WTC11 (cell line): ENCODE measurements around the gene MPP2. TPM values are rescaled to one million over a fixed set of nuclear protein-coding genes. Genes with fewer than 3 reads are reported as not detected.

ENCODE experiments used
- ATAC-seq: fragments of 200-7000 bp; cut with Tn5 transposase; 2 replicates; pipeline ENCODE4 v1.10.0; 2021; ENCODE audit warnings: mild to moderate bottlenecking, moderate library complexity
- CTCF ChIA-PET: fragments of 300-600 bp; sonication (Branson Sonifier 250); formaldehyde crosslinking; loops from one replicate; lab custom pipeline; 2021; ENCODE audit warnings: antibody characterized with exemption; lab: Charles Lee
- POLR2A ChIA-PET: fragments of 350-600 bp; sonication (Branson Sonifier 250); formaldehyde crosslinking; loops from one replicate; lab custom pipeline; 2021; ENCODE audit warnings: antibody characterized with exemption; lab: Charles Lee
- DNase-seq: peaks from one replicate; pipeline ENCODE4 v3.0.0; 2021; ENCODE audit warnings: low spot score
- H3K27ac Mint-ChIP-seq: 2 replicates; pipeline ENCODE4 v1.8.0; 2021; ENCODE audit warnings: mixed read lengths
- H3K27me3 Mint-ChIP-seq: 2 replicates; pipeline ENCODE4 v1.8.0; 2021; ENCODE audit warnings: low read depth, mild to moderate bottlenecking, moderate library complexity, mixed read lengths
- H3K36me3 Mint-ChIP-seq: 2 replicates; pipeline ENCODE4 v1.8.0; 2021; ENCODE audit warnings: mixed read lengths
- H3K4me1 Mint-ChIP-seq: 2 replicates; pipeline ENCODE4 v1.8.0; 2022; ENCODE audit warnings: mixed read lengths
- H3K4me3 Mint-ChIP-seq: 2 replicates; pipeline ENCODE4 v1.8.0; 2021; ENCODE audit warnings: mild to moderate bottlenecking, moderate library complexity, mixed read lengths
- H3K9me3 Mint-ChIP-seq: 2 replicates; pipeline ENCODE4 v1.8.0; 2021; ENCODE audit warnings: mixed read lengths
- ESRRA ChIP-seq: sonication (generic); formaldehyde crosslinking; IDR thresholded peaks from 2 replicates; pipeline ENCODE4 v1.8.1; 2022; ENCODE audit warnings: mild to moderate bottlenecking, missing genetic modification reagents, borderline replicate concordance
- GTF2I ChIP-seq: fragments of 250-450 bp; sonication (Bioruptor Pico); conservative IDR thresholded peaks from 2 replicates; pipeline ENCODE4 v1.4.0; 2021; ENCODE audit warnings: mild to moderate bottlenecking
- KAT7 ChIP-seq: sonication (generic); formaldehyde crosslinking; IDR thresholded peaks from 2 replicates; pipeline ENCODE4 v1.8.1; 2023; ENCODE audit warnings: missing genetic modification reagents, mild to moderate bottlenecking, borderline replicate concordance
- SMAD3 ChIP-seq: sonication (generic); formaldehyde crosslinking; IDR thresholded peaks from 2 replicates; pipeline ENCODE4 v1.8.0; 2022; ENCODE audit warnings: missing genetic modification reagents, mild to moderate bottlenecking, borderline replicate concordance
- SMAD4 ChIP-seq: sonication (generic); formaldehyde crosslinking; IDR thresholded peaks from 2 replicates; pipeline ENCODE4 v1.8.0; 2022; ENCODE audit warnings: mild to moderate bottlenecking, missing genetic modification reagents
- SOX15 ChIP-seq: fragments of 250-450 bp; sonication (Bioruptor Pico); IDR thresholded peaks from 2 replicates; pipeline ENCODE4 v1.9.0; 2021; ENCODE audit warnings: mild to moderate bottlenecking
- TEAD4 ChIP-seq: sonication (generic); formaldehyde crosslinking; IDR thresholded peaks from 2 replicates; pipeline ENCODE4 v1.8.0; 2022; ENCODE audit warnings: mild to moderate bottlenecking, missing genetic modification reagents
- total RNA-seq: library from RNA; stranded (reverse); gene quantifications from 3 replicates; pipeline ENCODE4 v1.2.3, GENCODE V29; 2021
- TF ChIP-seq, protein P1 (sequence below): fragments of 250-450 bp; sonication (Bioruptor Pico); IDR thresholded peaks from 2 replicates; pipeline ENCODE4 v1.8.0; 2021; ENCODE audit warnings: mild to moderate bottlenecking
- TF ChIP-seq, protein P2 (sequence below): sonication (generic); formaldehyde crosslinking; IDR thresholded peaks from 2 replicates; pipeline ENCODE4 v1.8.1; 2022; ENCODE audit warnings: mild to moderate bottlenecking, moderate library complexity, missing genetic modification reagents
- TF ChIP-seq, protein P3 (sequence below): sonication (generic); formaldehyde crosslinking; IDR thresholded peaks from 2 replicates; pipeline ENCODE4 v1.8.0; 2022; ENCODE audit warnings: missing genetic modification reagents
- TF ChIP-seq, protein P4 (sequence below): sonication (generic); formaldehyde crosslinking; IDR thresholded peaks from 2 replicates; pipeline ENCODE4 v1.8.1; 2022; ENCODE audit warnings: mild to moderate bottlenecking, missing genetic modification reagents, moderate library complexity, borderline replicate concordance
- TF ChIP-seq, protein P5 (sequence below): sonication (generic); formaldehyde crosslinking; conservative IDR thresholded peaks from 2 replicates; pipeline ENCODE4 v1.8.1; 2022; ENCODE audit warnings: mild to moderate bottlenecking, missing genetic modification reagents
- TF ChIP-seq, protein P6 (sequence below): sonication (generic); formaldehyde crosslinking; IDR thresholded peaks from 2 replicates; pipeline ENCODE4 v1.8.1; 2022; ENCODE audit warnings: low read depth, mild to moderate bottlenecking, moderate library complexity, missing genetic modification reagents, borderline replicate concordance
- TF ChIP-seq, protein P7 (sequence below): fragments of 250-450 bp; sonication (Bioruptor Pico); IDR thresholded peaks from 2 replicates; pipeline ENCODE4 v1.9.0; 2021; ENCODE audit warnings: mild to moderate bottlenecking
- TF ChIP-seq, protein P8 (sequence below): sonication (generic); formaldehyde crosslinking; IDR thresholded peaks from 2 replicates; pipeline ENCODE4 v1.8.1; 2023; ENCODE audit warnings: mild to moderate bottlenecking, missing genetic modification reagents
- TF ChIP-seq, protein P9 (sequence below): sonication (generic); formaldehyde crosslinking; IDR thresholded peaks from 2 replicates; pipeline ENCODE4 v1.8.0; 2022; ENCODE audit warnings: mild to moderate bottlenecking, missing genetic modification reagents
- TF ChIP-seq, protein P10 (sequence below): sonication (generic); formaldehyde crosslinking; IDR thresholded peaks from 2 replicates; pipeline ENCODE4 v1.8.1; 2022; ENCODE audit warnings: low read depth, missing genetic modification reagents, borderline replicate concordance

Gene MPP2
- total RNA-seq, 1 experiment from 2014 or later: 29.3 TPM

DNA sequence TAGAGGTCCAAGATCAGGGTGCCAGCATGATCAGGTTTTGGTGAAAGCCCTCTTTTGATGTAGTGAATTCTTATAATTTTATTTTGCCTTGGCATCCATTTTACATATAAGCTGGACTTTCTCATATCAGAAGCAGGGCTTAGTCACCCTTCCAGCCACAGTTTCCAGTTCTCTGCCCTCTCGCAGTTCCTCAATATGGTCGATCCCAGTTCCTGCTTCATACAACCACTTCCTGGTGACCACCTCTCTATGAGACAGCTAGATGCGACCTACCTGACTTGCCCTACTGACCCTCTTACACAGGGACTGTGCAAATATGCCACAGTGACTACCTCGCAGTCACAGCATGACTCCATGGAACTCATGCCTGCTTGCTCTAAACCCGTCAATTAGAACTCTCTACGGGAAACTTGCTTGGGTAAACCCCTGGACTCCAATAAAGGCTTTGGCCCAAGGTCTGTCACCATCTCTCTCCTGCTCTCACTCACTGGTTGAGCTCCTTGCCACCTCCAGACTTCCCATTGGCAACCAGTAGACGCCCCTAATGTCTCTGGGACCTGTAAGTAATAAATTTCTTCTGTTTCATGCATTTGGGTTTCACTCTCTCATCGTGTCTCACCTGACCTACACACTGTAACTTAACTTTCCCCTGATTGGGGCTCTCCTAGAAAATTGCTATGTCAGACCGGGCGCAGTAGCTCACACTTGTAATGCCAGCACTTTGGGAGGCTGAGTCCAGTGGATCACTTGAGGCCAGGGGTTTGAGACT lies 38.9 kb downstream of the MPP2 start:
- no peak overlapping the region for H3K4me3 Mint-ChIP-seq
- ATAC-seq (no peak), DNase-seq (no peak)
- POLR2A ChIA-PET: no interaction called here
- H3K9me3 Mint-ChIP-seq: no peaks in the 10 kb centered on the region
- H3K27me3 Mint-ChIP-seq: peaks cover 16% of the 10 kb centered on the region
- no peaks in the 10 kb centered on the region for H3K36me3 Mint-ChIP-seq
- H3K4me1 Mint-ChIP-seq: peaks cover 9% of the 10 kb centered on the region
- H3K27ac Mint-ChIP-seq: no peak overlapping the region
- CTCF ChIA-PET: interaction anchor here (3.7 kb wide), 1 partner anchor 11 kb away, joined by 14 read pairs; no protein-coding TSS in a partner anchor
- TF ChIP-seq, protein P1, sequence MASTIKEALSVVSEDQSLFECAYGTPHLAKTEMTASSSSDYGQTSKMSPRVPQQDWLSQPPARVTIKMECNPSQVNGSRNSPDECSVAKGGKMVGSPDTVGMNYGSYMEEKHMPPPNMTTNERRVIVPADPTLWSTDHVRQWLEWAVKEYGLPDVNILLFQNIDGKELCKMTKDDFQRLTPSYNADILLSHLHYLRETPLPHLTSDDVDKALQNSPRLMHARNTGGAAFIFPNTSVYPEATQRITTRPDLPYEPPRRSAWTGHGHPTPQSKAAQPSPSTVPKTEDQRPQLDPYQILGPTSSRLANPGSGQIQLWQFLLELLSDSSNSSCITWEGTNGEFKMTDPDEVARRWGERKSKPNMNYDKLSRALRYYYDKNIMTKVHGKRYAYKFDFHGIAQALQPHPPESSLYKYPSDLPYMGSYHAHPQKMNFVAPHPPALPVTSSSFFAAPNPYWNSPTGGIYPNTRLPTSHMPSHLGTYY (CRISPR knock-in tag): no peak
- no peak for TF ChIP-seq SMAD4
- TF ChIP-seq ESRRA (CRISPR knock-in tag): no peak
- TF ChIP-seq KAT7: no peak
- TF ChIP-seq, protein P2, sequence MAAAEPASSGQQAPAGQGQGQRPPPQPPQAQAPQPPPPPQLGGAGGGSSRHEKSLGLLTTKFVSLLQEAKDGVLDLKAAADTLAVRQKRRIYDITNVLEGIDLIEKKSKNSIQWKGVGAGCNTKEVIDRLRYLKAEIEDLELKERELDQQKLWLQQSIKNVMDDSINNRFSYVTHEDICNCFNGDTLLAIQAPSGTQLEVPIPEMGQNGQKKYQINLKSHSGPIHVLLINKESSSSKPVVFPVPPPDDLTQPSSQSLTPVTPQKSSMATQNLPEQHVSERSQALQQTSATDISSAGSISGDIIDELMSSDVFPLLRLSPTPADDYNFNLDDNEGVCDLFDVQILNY: no peak
- TF ChIP-seq TEAD4 (CRISPR knock-in tag): no peak
- TF ChIP-seq, protein P3, sequence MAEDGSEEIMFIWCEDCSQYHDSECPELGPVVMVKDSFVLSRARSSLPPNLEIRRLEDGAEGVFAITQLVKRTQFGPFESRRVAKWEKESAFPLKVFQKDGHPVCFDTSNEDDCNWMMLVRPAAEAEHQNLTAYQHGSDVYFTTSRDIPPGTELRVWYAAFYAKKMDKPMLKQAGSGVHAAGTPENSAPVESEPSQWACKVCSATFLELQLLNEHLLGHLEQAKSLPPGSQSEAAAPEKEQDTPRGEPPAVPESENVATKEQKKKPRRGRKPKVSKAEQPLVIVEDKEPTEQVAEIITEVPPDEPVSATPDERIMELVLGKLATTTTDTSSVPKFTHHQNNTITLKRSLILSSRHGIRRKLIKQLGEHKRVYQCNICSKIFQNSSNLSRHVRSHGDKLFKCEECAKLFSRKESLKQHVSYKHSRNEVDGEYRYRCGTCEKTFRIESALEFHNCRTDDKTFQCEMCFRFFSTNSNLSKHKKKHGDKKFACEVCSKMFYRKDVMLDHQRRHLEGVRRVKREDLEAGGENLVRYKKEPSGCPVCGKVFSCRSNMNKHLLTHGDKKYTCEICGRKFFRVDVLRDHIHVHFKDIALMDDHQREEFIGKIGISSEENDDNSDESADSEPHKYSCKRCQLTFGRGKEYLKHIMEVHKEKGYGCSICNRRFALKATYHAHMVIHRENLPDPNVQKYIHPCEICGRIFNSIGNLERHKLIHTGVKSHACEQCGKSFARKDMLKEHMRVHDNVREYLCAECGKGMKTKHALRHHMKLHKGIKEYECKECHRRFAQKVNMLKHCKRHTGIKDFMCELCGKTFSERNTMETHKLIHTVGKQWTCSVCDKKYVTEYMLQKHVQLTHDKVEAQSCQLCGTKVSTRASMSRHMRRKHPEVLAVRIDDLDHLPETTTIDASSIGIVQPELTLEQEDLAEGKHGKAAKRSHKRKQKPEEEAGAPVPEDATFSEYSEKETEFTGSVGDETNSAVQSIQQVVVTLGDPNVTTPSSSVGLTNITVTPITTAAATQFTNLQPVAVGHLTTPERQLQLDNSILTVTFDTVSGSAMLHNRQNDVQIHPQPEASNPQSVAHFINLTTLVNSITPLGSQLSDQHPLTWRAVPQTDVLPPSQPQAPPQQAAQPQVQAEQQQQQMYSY (CRISPR knock-in tag): no peak
- no peak for TF ChIP-seq SOX15
- TF ChIP-seq, protein P4, sequence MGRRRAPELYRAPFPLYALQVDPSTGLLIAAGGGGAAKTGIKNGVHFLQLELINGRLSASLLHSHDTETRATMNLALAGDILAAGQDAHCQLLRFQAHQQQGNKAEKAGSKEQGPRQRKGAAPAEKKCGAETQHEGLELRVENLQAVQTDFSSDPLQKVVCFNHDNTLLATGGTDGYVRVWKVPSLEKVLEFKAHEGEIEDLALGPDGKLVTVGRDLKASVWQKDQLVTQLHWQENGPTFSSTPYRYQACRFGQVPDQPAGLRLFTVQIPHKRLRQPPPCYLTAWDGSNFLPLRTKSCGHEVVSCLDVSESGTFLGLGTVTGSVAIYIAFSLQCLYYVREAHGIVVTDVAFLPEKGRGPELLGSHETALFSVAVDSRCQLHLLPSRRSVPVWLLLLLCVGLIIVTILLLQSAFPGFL: no peak
- TF ChIP-seq, protein P5, sequence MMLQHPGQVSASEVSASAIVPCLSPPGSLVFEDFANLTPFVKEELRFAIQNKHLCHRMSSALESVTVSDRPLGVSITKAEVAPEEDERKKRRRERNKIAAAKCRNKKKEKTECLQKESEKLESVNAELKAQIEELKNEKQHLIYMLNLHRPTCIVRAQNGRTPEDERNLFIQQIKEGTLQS (CRISPR knock-in tag): no peak
- no peak for TF ChIP-seq GTF2I
- TF ChIP-seq, protein P6, sequence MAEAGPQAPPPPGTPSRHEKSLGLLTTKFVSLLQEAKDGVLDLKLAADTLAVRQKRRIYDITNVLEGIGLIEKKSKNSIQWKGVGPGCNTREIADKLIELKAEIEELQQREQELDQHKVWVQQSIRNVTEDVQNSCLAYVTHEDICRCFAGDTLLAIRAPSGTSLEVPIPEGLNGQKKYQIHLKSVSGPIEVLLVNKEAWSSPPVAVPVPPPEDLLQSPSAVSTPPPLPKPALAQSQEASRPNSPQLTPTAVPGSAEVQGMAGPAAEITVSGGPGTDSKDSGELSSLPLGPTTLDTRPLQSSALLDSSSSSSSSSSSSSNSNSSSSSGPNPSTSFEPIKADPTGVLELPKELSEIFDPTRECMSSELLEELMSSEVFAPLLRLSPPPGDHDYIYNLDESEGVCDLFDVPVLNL (CRISPR knock-in tag): no peak
- TF ChIP-seq, protein P7, sequence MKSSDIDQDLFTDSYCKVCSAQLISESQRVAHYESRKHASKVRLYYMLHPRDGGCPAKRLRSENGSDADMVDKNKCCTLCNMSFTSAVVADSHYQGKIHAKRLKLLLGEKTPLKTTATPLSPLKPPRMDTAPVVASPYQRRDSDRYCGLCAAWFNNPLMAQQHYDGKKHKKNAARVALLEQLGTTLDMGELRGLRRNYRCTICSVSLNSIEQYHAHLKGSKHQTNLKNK (CRISPR knock-in tag): no peak
- TF ChIP-seq, protein P8, sequence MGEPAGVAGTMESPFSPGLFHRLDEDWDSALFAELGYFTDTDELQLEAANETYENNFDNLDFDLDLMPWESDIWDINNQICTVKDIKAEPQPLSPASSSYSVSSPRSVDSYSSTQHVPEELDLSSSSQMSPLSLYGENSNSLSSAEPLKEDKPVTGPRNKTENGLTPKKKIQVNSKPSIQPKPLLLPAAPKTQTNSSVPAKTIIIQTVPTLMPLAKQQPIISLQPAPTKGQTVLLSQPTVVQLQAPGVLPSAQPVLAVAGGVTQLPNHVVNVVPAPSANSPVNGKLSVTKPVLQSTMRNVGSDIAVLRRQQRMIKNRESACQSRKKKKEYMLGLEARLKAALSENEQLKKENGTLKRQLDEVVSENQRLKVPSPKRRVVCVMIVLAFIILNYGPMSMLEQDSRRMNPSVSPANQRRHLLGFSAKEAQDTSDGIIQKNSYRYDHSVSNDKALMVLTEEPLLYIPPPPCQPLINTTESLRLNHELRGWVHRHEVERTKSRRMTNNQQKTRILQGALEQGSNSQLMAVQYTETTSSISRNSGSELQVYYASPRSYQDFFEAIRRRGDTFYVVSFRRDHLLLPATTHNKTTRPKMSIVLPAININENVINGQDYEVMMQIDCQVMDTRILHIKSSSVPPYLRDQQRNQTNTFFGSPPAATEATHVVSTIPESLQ: no peak
- no peak for TF ChIP-seq SMAD3
- TF ChIP-seq, protein P9, sequence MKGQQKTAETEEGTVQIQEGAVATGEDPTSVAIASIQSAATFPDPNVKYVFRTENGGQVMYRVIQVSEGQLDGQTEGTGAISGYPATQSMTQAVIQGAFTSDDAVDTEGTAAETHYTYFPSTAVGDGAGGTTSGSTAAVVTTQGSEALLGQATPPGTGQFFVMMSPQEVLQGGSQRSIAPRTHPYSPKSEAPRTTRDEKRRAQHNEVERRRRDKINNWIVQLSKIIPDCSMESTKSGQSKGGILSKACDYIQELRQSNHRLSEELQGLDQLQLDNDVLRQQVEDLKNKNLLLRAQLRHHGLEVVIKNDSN: no peak
- TF ChIP-seq, protein P10, sequence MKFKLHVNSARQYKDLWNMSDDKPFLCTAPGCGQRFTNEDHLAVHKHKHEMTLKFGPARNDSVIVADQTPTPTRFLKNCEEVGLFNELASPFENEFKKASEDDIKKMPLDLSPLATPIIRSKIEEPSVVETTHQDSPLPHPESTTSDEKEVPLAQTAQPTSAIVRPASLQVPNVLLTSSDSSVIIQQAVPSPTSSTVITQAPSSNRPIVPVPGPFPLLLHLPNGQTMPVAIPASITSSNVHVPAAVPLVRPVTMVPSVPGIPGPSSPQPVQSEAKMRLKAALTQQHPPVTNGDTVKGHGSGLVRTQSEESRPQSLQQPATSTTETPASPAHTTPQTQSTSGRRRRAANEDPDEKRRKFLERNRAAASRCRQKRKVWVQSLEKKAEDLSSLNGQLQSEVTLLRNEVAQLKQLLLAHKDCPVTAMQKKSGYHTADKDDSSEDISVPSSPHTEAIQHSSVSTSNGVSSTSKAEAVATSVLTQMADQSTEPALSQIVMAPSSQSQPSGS (CRISPR knock-in tag): no peak
